GM12873 (cell line): ENCODE data around the gene ENTR1.

Experiments
- CTCF ChIP-seq: IDR thresholded peaks from 2 replicates; pipeline ENCODE4 v1.5.1; 2012; ENCODE audit warnings: low read depth, mild to moderate bottlenecking, moderate library complexity, low read length, control low read depth; ENCODE audit not compliant: insufficient read depth; ENCODE audit errors: missing control alignments

The ENTR1 gene

DNA sequence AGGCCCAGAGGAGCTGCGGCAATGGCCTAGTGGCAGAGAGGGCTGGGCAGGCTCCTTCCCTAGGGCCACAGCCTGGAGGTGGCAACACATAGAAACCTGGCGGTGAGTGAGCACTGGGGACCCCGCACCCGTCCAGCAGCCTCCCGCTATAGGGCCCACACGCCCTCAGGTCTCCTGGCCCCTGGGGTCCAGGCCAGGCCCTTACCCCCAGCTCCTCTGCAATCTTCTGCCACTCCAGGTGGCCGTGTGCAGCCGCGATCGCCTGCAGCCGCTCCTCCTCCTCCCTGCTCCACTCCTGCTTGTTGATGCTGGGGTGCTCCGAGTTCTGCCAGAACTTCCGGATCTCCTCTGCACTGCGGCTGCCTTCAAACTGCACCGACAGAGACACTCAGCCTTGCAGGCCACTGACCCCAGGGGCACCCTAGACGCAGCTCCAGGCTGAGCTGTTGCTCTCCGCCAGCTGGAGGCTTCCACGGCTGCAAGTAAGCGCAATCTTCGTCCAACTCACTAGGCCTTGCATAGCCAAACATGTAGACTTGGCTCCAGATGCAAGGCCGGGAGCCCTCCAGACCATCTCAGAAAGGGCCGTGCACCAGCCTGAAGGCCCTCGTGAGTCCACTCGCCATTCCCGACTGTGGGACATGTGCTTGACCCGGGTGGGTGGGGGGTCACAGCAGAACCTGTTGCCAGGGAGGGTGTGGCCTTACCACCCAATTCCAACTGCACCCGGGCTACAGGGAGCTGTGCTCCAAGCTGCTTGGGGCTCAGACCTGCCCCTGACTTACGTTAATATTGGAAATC is 18.5 kb downstream of the ENTR1 start:
- no peak for TF ChIP-seq CTCF

DNA sequence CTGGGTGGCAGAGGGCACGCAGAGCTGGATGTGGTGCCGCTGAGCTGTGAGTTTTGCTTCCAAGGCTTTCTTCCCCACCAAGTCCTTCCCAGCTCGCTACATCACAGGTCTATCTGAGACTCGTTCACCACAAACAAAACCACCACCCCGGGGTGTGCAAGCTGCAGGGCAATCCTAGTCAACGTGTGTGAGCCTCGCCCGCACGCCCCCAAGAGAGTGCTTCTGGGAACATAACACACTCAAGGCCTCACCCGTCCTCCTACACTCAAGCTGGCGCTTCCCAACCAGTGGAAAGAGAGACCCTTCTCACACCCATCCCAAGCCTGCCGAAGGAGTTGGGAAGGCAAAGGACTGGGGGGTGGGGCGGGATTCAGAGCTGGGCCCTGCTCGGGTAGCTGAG is 21.0 kb downstream of the ENTR1 start:
- TF ChIP-seq CTCF, result no peak

- TF ChIP-seq CTCF, result no peak
Measured at GRCh38 chr9:136387217-136387616, 23.2 kb downstream of the ENTR1 start.

DNA sequence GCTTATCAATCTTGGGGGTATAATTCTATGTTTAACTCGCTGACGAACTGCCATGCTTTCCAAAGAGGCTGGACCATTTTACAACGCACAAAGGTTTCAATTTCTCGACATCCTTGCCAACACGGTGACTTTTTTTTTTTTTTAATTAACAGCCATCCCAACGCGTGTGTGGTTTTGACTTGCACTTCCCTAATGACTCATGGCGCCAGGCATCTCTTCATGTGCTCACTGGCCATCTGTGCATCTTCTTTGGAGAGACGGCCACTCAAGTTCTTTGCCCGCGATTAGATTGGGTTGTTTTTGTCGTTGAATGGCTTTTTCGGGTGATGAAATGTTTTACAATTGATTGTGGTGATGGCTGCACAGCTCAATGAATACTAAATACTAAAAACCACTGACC is 24.4 kb downstream of the ENTR1 start:
- no peak for TF ChIP-seq CTCF

DNA sequence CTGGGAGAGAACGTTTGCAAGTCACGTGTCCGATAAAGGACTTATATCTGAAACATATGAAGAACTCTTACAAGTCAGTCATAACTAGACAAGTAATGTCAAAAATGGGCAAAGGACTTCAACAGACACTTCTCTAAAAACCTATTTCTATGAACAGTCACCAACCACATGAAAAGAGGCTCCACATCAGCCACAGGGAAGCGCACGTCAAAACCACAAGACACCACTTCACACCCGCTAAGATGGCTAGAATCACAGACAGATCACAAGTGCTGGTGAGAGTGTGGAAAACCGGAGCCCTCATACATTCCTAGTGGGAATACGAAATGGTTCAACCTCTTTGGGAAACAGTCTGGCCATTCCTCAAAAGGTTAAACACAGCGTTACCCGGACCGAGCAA is 25.4 kb downstream of the ENTR1 start:
- TF ChIP-seq CTCF, result no peak

DNA sequence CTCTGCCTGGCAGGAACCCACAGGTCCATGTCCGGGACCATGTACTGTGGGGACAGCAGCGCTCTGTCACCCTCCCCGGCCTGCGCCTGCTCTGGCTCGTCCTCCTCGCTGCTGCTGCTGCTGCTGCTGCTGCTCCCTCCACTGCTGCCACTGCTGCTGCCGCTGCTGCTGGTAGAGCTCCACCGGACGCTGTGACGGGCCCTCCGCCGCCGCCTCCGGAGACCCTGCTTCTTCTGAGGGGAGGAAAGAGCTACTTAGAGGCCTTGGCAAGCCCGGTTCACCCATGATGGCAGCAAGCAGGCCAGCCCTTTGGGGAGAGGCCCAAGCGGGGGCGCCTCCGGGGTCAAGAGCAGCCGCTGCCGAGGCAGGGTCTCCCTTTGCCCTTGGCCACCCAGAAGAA is 27.0 kb downstream of the ENTR1 start:
- TF ChIP-seq CTCF, result no peak

DNA sequence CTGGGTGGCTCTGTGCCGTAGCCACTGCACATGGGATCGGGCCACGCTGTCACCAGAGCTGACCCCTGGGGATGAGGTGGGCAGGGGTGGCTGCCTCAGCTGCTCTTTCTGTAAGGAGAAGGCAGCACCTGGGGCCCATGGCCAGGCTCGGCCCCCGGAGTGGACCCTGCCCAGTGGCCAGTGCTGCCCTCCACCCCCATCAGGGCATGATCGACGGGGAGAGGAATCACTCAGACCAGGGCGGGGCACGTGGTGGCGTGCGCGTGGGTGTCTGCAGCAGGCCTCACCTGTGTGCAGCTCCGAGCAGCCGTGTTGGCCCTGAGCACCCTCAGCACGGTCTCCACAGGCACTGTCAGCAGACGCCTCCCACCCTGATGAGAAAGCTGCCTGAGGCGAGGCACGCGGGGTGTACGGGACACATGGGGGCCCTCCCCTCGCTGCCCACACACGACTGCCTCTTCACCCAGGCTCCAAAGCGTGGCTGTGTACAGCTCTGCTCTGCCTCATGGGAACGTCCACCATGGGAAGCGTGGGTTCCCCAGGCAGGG is 28.4 kb downstream of the ENTR1 start:
- no peak for TF ChIP-seq CTCF
